Measurements from ENCODE around the gene AP2B1. TPM values are rescaled to one million over a fixed set of nuclear protein-coding genes. Genes with fewer than 3 reads are reported as not detected.

AP2B1 gene
- total and polyA plus RNA-seq, 9 of the 15 experiments (the other 6 are each of a cell fraction or from before 2014, with no cell fraction given) = 60.1 to 287 (median 105) TPM

DNA sequence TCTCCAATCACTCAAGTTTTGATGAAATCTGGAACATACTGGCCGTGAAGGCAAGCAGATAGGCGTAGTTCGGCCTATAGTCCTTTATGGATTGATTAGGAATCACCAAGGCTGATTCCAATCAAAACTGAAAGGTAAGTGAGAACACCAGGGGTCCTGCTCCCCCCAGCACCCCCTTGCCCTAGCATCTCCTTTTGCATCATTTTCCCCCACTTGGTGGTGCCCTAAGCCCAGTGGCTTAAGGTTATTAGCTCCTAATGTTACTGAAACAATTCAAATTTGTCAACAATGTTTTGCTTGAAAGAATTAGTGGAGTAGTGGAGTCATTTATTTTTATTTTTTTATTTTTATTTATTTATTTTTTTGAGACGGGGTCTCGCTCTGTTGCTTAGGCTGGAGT is 31.4 kb upstream of the AP2B1 start (continued):
- TF ChIP-seq, protein P1, sequence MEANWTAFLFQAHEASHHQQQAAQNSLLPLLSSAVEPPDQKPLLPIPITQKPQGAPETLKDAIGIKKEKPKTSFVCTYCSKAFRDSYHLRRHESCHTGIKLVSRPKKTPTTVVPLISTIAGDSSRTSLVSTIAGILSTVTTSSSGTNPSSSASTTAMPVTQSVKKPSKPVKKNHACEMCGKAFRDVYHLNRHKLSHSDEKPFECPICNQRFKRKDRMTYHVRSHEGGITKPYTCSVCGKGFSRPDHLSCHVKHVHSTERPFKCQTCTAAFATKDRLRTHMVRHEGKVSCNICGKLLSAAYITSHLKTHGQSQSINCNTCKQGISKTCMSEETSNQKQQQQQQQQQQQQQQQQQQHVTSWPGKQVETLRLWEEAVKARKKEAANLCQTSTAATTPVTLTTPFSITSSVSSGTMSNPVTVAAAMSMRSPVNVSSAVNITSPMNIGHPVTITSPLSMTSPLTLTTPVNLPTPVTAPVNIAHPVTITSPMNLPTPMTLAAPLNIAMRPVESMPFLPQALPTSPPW (CRISPR knock-in tag; IDR thresholded peaks at IDR 0.05) = peak; percentile 42; the same call in 1 of the 2 replicates
- TF ChIP-seq, protein P2, sequence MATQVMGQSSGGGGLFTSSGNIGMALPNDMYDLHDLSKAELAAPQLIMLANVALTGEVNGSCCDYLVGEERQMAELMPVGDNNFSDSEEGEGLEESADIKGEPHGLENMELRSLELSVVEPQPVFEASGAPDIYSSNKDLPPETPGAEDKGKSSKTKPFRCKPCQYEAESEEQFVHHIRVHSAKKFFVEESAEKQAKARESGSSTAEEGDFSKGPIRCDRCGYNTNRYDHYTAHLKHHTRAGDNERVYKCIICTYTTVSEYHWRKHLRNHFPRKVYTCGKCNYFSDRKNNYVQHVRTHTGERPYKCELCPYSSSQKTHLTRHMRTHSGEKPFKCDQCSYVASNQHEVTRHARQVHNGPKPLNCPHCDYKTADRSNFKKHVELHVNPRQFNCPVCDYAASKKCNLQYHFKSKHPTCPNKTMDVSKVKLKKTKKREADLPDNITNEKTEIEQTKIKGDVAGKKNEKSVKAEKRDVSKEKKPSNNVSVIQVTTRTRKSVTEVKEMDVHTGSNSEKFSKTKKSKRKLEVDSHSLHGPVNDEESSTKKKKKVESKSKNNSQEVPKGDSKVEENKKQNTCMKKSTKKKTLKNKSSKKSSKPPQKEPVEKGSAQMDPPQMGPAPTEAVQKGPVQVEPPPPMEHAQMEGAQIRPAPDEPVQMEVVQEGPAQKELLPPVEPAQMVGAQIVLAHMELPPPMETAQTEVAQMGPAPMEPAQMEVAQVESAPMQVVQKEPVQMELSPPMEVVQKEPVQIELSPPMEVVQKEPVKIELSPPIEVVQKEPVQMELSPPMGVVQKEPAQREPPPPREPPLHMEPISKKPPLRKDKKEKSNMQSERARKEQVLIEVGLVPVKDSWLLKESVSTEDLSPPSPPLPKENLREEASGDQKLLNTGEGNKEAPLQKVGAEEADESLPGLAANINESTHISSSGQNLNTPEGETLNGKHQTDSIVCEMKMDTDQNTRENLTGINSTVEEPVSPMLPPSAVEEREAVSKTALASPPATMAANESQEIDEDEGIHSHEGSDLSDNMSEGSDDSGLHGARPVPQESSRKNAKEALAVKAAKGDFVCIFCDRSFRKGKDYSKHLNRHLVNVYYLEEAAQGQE (IDR thresholded peaks at IDR 0.05; ENCODE audit: borderline replicate concordance) = peak; percentile 63; the same call in 1 of the 2 replicates
- TF ChIP-seq, protein P2 (CRISPR knock-in tag; IDR thresholded peaks at IDR 0.05; ENCODE audit: low read depth) = no peak
- TF ChIP-seq, protein P3, sequence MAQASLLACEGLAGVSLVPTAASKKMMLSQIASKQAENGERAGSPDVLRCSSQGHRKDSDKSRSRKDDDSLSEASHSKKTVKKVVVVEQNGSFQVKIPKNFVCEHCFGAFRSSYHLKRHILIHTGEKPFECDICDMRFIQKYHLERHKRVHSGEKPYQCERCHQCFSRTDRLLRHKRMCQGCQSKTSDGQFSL (CRISPR knock-in tag; IDR thresholded peaks at IDR 0.05) = peak; percentile 52; the same call in 1 of the 2 replicates
- TF ChIP-seq, protein P3 (tag; IDR thresholded peaks at IDR 0.05) = peak in 1 of 2 experiments; percentile 69; a peak in 2 of 4 replicates
- TF ChIP-seq, protein P4, sequence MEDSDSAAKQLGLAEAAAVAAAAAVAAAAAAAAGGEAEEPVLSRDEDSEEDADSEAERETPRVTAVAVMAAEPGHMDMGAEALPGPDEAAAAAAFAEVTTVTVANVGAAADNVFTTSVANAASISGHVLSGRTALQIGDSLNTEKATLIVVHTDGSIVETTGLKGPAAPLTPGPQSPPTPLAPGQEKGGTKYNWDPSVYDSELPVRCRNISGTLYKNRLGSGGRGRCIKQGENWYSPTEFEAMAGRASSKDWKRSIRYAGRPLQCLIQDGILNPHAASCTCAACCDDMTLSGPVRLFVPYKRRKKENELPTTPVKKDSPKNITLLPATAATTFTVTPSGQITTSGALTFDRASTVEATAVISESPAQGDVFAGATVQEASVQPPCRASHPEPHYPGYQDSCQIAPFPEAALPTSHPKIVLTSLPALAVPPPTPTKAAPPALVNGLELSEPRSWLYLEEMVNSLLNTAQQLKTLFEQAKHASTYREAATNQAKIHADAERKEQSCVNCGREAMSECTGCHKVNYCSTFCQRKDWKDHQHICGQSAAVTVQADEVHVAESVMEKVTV (CRISPR knock-in tag; IDR thresholded peaks at IDR 0.05) = peak; percentile 21; the same call in 1 of the 2 replicates
- TF ChIP-seq HMG20A (CRISPR knock-in tag; conservative IDR thresholded peaks at IDR 0.05) = no peak

All from K562 (cell line).